D721Med (cell line): Measurements from ENCODE around the gene PTPRG.

Experiments
- DNase-seq: peaks from one replicate; pipeline ENCODE4 v3.0.0; 2011; ENCODE audit warnings: low spot score; ENCODE audit not compliant: insufficient read length
- FAIRE-seq: peaks from 2 replicates; lab custom pipeline; 2011; peaks lifted over from hg19 to GRCh38; lab: Jason Lieb, UNC
- CTCF ChIP-seq: IDR thresholded peaks from 2 replicates; pipeline ENCODE4 v1.5.1; 2012; ENCODE audit warnings: mild to moderate bottlenecking, control low read depth; ENCODE audit not compliant: insufficient read depth; ENCODE audit errors: missing control alignments

The PTPRG gene

GRCh38 chr3:61808526-61808925 lies 247.2 kb downstream of the PTPRG start:
- DNase-seq (no peak), FAIRE-seq (no peak)
- no peak for TF ChIP-seq CTCF

DNA sequence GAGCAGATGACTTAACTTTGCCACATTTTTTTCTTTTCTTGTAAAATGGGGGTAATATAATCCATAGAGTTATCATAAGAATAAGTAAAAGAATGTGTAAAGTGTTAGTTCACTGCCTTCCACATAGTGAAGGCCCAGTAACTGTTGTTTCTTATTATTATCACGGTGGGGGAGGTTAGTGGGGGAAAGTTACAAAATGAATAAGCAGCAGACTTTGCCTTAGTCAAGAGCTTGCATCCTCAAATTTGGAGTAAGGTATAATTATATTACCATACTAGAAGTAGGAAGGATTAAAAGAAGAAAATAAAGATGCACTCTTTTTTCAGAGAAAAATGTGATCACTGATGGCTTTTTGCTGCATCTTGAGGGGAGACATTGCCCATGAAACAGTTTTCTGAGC lies 247.6 kb downstream of the PTPRG start:
- FAIRE-seq (no peak), DNase-seq (no peak)
- TF ChIP-seq CTCF = no peak

GRCh38 chr3:61809879-61810278 lies 248.5 kb downstream of the PTPRG start:
- no peak for FAIRE-seq
- no peak for DNase-seq
- TF ChIP-seq CTCF = no peak

DNA sequence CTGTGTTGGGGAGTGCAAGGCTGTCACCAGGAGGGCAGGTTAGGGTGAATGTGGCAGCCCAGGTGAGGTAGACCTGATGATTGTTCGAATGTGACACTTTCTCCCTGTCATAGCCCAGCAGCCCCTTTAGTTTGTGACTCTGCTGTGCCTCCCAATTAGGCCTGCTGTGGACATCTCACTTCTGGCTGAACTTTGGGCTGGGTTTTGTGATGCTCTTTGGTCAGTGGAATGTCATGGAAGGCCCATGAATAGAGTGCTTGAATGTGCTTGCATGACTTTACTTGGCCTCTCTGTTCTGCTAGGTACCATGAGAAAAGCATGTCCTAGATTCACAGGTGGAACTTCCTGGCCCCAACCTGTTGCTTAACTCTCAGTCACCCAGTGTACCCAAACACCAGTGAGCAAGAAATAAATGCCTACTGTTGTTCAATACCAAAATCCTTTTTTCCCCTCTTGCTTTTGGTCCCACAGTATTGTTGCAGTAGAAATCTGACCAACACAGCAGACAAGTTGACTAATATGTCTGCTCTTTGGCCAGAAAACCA lies 249.7 kb downstream of the PTPRG start:
- no peak for FAIRE-seq
- DNase-seq = no peak
- TF ChIP-seq CTCF = no peak

GRCh38 chr3:61811652-61812051 lies 250.3 kb downstream of the PTPRG start:
- no peak for FAIRE-seq

GRCh38 chr3:61812085-61812484 lies 250.7 kb downstream of the PTPRG start:
- no peak for TF ChIP-seq CTCF
- FAIRE-seq (no peak), DNase-seq (no peak)

More at GRCh38 chr3:61811652-61812051, 250.3 kb downstream of the PTPRG start:
- no peak for TF ChIP-seq CTCF
- DNase-seq = no peak

DNA sequence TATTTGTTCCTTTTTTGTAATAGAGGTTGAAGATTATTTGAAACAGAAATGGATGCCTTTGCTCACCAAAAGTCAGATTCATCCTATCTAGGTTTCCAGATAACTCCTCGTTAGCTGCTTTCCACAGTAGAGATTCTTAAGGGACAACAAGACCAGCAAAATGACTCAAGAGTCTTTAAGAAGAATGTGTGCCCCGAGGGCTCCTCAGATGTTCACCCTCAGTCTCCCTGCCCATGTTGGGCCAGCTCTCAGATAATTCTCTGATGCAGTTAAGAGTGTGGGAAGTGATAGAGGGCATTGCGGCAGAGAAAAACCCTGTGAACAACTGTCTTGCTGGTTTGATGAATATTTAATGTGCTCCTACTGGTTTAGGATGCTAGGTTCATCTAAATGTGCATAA lies 251.1 kb downstream of the PTPRG start:
- DNase-seq (no peak), FAIRE-seq (no peak)
- TF ChIP-seq CTCF = no peak
